ENCODE data around the gene EXT2.

GRCh38 chr11:44229098-44229497 lies 133.6 kb downstream of the EXT2 start:
- no peak for TF ChIP-seq ZNF384 (IDR thresholded peaks at IDR 0.05)
- no peak for TF ChIP-seq ELF4 (IDR thresholded peaks at IDR 0.05)
- TF ChIP-seq HDGF (IDR thresholded peaks at IDR 0.05; ENCODE audit: borderline replicate concordance): no peak
- no peak for TF ChIP-seq TARDBP (IDR thresholded peaks at IDR 0.05)
- no peak for TF ChIP-seq L3MBTL2 (conservative IDR thresholded peaks at IDR 0.05)
- no peak for TF ChIP-seq PKNOX1 (IDR thresholded peaks at IDR 0.05)
- no peak for TF ChIP-seq FOXA1 (IDR thresholded peaks at IDR 0.05)
- no peak for TF ChIP-seq FOXM1 (IDR thresholded peaks at IDR 0.05; ENCODE audit: borderline replicate concordance)
- no peak for TF ChIP-seq SP1 (IDR thresholded peaks at IDR 0.05)
- no peak for TF ChIP-seq ARNT (IDR thresholded peaks at IDR 0.05)
- TF ChIP-seq LEF1 (IDR thresholded peaks at IDR 0.05; ENCODE audit: borderline replicate concordance): no peak
- TF ChIP-seq SUZ12 (IDR thresholded peaks at IDR 0.05): no peak

All from HEK293T (cell line).